ENCODE results near the gene RTTN. TPM values are rescaled to one million over a fixed set of nuclear protein-coding genes. Genes with fewer than 3 reads are reported as not detected.
"Not testable (repeated sequence)": the region's sequence is repeated elsewhere in the genome, so short reads cannot be mapped to it uniquely, and the experiment has no call there.

The RTTN gene
- total RNA-seq, 2 donors from 2014 or later = 6.5 to 16.7 TPM

DNA sequence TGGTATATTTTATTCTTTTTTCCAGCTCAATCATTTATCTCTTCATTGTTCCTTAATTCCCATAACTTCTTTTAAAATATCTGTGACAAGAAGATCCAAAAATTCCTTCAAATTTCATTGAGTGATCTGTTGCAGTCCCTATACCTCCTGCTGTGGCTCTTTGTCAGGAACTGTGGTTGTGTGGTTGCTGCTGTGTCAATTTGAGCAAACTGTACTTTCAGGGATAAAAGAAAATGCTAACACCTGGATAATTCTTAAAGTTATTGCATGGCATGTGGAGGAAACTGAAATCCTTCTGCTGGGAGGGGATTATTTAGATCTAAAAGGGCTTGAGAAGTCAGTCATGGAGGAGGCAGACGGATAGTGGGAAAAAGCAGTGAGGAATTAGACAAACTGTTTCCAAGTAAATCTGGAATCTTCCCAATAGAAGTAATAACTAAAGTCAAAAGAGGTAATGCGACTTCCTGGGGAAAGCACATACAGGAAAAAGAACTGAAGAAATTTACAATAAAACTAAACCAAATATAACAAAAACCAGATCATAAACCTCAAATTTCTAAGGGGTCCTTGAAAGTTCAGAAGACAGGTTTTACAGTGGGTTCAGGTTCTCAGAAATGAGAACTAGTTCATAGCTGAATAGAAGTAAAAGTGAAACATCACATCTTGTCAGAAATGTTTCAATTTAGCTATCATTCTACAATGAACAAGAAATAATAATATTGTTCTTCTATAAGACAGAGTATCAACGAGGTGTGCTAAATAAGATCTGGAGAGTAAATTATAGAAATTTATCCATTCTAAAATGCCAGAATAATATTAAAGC is 224.3 kb downstream of the RTTN start:
- TF ChIP-seq, protein P1, sequence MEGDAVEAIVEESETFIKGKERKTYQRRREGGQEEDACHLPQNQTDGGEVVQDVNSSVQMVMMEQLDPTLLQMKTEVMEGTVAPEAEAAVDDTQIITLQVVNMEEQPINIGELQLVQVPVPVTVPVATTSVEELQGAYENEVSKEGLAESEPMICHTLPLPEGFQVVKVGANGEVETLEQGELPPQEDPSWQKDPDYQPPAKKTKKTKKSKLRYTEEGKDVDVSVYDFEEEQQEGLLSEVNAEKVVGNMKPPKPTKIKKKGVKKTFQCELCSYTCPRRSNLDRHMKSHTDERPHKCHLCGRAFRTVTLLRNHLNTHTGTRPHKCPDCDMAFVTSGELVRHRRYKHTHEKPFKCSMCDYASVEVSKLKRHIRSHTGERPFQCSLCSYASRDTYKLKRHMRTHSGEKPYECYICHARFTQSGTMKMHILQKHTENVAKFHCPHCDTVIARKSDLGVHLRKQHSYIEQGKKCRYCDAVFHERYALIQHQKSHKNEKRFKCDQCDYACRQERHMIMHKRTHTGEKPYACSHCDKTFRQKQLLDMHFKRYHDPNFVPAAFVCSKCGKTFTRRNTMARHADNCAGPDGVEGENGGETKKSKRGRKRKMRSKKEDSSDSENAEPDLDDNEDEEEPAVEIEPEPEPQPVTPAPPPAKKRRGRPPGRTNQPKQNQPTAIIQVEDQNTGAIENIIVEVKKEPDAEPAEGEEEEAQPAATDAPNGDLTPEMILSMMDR (IDR thresholded peaks at IDR 0.05) = no peak
- H3K36me3 ChIP-seq = no peaks in the 10 kb centered on the region
- intact Hi-C loops (cut with DNase I) = no loop called here
- H3K4me3 ChIP-seq = no peak overlapping the region
- H3K9ac ChIP-seq (ENCODE audit: low read depth in 2 of 2, low read length in 2 of 2) = no peak overlapping the region
- DNase-seq = no peak
- no peaks in the 10 kb centered on the region for H3K4me1 ChIP-seq
- H3K27ac ChIP-seq = no peak overlapping the region
- no peaks in the 10 kb centered on the region for H3K9me3 ChIP-seq
- H3K27me3 ChIP-seq = no peaks in the 10 kb centered on the region

DNA sequence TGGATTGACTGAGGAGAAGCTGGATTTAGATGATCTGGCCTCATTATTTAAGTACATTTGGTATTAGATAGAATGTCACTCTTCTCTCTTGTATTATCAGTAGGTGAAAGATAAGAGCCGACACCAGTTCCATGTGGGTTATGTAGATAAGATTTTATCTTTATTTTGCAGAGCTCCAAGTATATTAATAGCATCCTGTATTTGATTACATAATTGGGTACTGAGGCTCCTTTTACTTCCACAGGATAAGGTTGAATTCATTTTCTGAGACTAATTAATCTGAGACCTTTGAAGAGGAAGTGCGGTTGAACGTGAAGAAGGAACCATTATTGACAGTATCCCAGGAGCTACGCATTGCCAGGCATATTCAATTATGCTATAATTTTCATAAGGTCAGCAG is 225.0 kb downstream of the RTTN start:
- H3K27me3 ChIP-seq = no peaks in the 10 kb centered on the region
- H3K27ac ChIP-seq = no peak overlapping the region
- no peaks in the 10 kb centered on the region for H3K9me3 ChIP-seq
- no peaks in the 10 kb centered on the region for H3K36me3 ChIP-seq
- TF ChIP-seq, protein P1 (IDR thresholded peaks at IDR 0.05) = no peak
- no peak overlapping the region for H3K9ac ChIP-seq (ENCODE audit: low read depth in 2 of 2, low read length in 2 of 2)
- H3K4me1 ChIP-seq = no peaks in the 10 kb centered on the region
- no peak for DNase-seq
- intact Hi-C loops (cut with DNase I) = no loop called here
- no peak overlapping the region for H3K4me3 ChIP-seq

DNA sequence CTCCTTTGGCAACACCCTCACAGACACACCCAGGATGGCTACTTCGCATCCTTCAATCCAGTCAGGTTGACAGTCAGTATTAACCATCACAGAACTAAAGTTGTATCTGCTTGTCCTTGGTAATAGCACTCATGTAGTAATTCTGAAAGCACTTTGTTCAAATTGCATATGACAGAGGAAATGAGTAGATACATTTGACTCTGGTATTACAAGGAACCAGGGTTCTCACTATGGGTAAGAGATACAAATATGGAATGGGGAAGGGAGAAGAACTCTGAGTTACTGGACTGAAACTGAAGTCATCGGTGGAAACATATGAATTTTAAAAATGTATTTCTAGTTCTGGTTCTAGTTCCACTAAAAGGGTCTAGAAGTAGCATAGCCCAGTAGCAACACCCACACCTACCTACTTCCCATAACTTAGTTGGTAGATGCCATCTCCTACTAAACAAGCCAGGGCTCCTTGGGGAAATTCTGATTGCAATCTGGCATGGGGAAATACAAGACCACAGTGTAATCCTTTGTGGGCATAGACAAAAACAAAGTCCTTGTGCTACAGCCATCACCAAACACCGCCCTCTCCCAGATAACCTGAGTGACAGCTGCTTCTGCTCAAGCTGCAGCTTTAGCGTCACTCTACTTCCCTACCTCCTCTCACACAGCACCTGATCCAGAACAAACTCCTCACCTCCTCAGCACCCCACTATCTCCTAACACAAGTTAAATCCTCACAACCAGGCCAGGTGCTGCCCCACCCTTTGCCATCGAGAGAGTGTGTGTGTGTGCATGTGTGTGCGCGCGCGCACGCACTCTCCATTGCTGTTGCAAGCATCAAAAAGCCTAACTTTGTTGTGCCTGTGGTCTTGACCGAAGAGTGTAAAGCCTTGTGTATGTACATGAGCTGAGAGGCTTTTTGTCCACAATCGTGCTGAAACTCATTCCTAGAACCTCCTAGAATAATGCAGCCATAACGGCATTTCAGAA is 226.5 kb downstream of the RTTN start:
- Histone ChIP-seq H3K4me3 (no peak overlapping the region), H3K9me3 (no peaks in the 10 kb centered on the region), H3K27me3 (no peaks in the 10 kb centered on the region), H3K9ac (ENCODE audit: low read depth in 2 of 2, low read length in 2 of 2) (peak overlapping the region in 1 of 2 donors; percentile 2), H3K27ac (no peak overlapping the region), H3K4me1 (no peaks in the 10 kb centered on the region), H3K36me3 (no peaks in the 10 kb centered on the region)
- no peak for DNase-seq
- TF ChIP-seq, protein P1 (IDR thresholded peaks at IDR 0.05) = no peak
- intact Hi-C loops (cut with DNase I) = no loop called here

DNA sequence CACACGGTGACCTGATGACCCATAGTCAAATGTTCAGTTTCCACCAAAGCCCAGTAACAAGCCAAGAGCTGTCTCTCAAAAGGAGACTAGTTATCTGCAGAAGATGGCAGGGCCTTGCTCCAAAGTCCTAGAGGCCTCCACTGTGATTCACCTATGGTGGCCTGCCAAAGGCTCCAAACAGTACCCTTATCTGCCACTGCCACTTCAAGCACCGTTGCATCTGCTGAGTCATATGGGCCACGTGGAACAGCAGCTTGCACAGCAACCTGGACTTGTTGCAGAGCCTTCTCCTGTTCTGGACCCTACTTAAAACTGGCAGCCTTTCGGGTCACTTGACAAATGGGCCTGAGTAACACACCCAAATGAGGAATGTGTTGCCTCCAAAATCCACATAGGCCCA is 230.2 kb downstream of the RTTN start:
- H3K27ac ChIP-seq; H3K36me3 ChIP-seq; H3K9me3 ChIP-seq; H3K9ac ChIP-seq (ENCODE audit: low read depth in 2 of 2, low read length in 2 of 2); H3K4me3 ChIP-seq; DNase-seq; H3K4me1 ChIP-seq; H3K27me3 ChIP-seq; intact Hi-C loops (cut with DNase I): not testable (repeated sequence)

DNA sequence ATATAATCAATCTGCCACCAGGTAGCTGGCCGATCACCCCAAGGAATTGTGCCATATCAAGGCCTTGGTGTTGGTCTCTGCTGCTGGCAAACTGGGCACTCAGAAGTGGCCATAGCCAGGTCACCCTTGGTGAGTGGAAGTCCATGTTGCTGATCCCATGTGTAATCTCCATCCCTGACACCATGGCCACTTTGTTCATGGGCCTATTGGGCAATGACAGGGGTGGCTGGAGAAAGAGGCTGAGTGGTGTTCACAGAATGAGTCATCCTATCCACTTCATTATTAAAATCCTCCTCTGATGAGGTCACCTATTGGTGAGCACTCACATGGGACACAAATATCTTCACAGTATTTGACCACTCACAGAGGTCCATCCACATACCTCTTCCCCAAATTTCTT is 231.1 kb downstream of the RTTN start:
- intact Hi-C loops (cut with DNase I) = no loop called here
- H3K9ac ChIP-seq (ENCODE audit: low read depth in 2 of 2, low read length in 2 of 2) = no peak overlapping the region
- H3K4me1 ChIP-seq = no peaks in the 10 kb centered on the region
- no peaks in the 10 kb centered on the region for H3K36me3 ChIP-seq
- H3K9me3 ChIP-seq = no peaks in the 10 kb centered on the region
- H3K27me3 ChIP-seq = no peaks in the 10 kb centered on the region
- no peak overlapping the region for H3K4me3 ChIP-seq
- H3K27ac ChIP-seq = no peak overlapping the region
- TF ChIP-seq, protein P1 (IDR thresholded peaks at IDR 0.05) = no peak
- no peak for DNase-seq
